Fibroblast of skin of right biceps (primary cell): ENCODE data around the gene SLC16A6.
A peak's percentile ranks its signal among the peaks of the same experiment; 100 is the strongest.
"Not testable (repeated sequence)": the region's sequence is repeated elsewhere in the genome, so short reads cannot be mapped to it uniquely, and the experiment has no call there.

Experiments used
- DNase-seq: peaks from one replicate; pipeline ENCODE4 v3.0.0-alpha.2; 2013

Gene SLC16A6

GRCh38 chr17:68290955-68291835, at the start of gene SLC16A6, which contains the start of gene ARSG:
Gene SLC16A6 (minus strand): TSS chr17:68291127. CDS start chr17:68278320, 12,807 bp downstream.
Gene ARSG (plus strand): TSS chr17:68291495. CDS start chr17:68307494, 15,999 bp downstream.
- DNase-seq, result peak; percentile 30

- DNase-seq, result no peak
Observed at GRCh38 chr17:68334393-68334792, 43.5 kb upstream of the SLC16A6 start.

- not testable (repeated sequence) for DNase-seq
Observed at GRCh38 chr17:68331932-68332331, 41.0 kb upstream of the SLC16A6 start.

GRCh38 chr17:68329331-68329730, 38.4 kb upstream of the SLC16A6 start:
- no peak for DNase-seq

- no peak for DNase-seq
Observed at GRCh38 chr17:68328676-68329075, 37.7 kb upstream of the SLC16A6 start.

- no peak for DNase-seq
Observed at GRCh38 chr17:68327823-68328557, 37.1 kb upstream of the SLC16A6 start.

- DNase-seq, result no peak
Observed at GRCh38 chr17:68326681-68327080, 35.8 kb upstream of the SLC16A6 start.

GRCh38 chr17:68325961-68326360, 35.0 kb upstream of the SLC16A6 start:
- DNase-seq, result no peak

GRCh38 chr17:68324654-68325336, 33.9 kb upstream of the SLC16A6 start:
- no peak for DNase-seq

GRCh38 chr17:68324114-68324513, 33.2 kb upstream of the SLC16A6 start:
- no peak for DNase-seq

GRCh38 chr17:68322630-68323029, 31.7 kb upstream of the SLC16A6 start:
- DNase-seq, result no peak

GRCh38 chr17:68321556-68321954, 30.6 kb upstream of the SLC16A6 start:
- DNase-seq, result no peak

GRCh38 chr17:68320943-68321555, 30.1 kb upstream of the SLC16A6 start:
- no peak for DNase-seq

- no peak for DNase-seq
Observed at GRCh38 chr17:68320311-68320865, 29.5 kb upstream of the SLC16A6 start.

- DNase-seq, result no peak
Observed at GRCh38 chr17:68319410-68320162, 28.7 kb upstream of the SLC16A6 start.

GRCh38 chr17:68318103-68318991, 27.4 kb upstream of the SLC16A6 start:
- DNase-seq, result peak; percentile 16

GRCh38 chr17:68317458-68317857, 26.5 kb upstream of the SLC16A6 start:
- DNase-seq, result no peak

- DNase-seq, result no peak
Observed at GRCh38 chr17:68315930-68316329, 25.0 kb upstream of the SLC16A6 start.

- DNase-seq, result no peak
Observed at GRCh38 chr17:68314916-68315535, 24.1 kb upstream of the SLC16A6 start.

GRCh38 chr17:68310152-68310551, 19.2 kb upstream of the SLC16A6 start:
- DNase-seq, result no peak
